SK-N-SH (cell line): ENCODE data around the gene DGKI. TPM values are rescaled to one million over a fixed set of nuclear protein-coding genes. Genes with fewer than 3 reads are reported as not detected.

Experiments used
- CTCF ChIA-PET: fragments of 300-600, 350-600 bp; formaldehyde crosslinking; extraction: SDS; loops from one replicate; lab custom pipeline; 2021; lab: Yijun Ruan, JAX
- POLR2A ChIA-PET: fragments of 350-600 bp; sonication (Branson Sonifier 250); formaldehyde crosslinking; extraction: SDS; loops from one replicate; lab custom pipeline; 2020; ENCODE audit warnings: antibody characterized with exemption, inconsistent platforms; lab: Yijun Ruan, JAX
- DNase-seq: peaks from one replicate; pipeline ENCODE4 v3.0.0; 2012
- H2AFZ ChIP-seq: fragments of 200-600 bp; sonication (generic); 2 replicates; pipeline ENCODE4 v1.8.1; 2016; ENCODE audit warnings: antibody characterized with exemption, mild to moderate bottlenecking, low read depth
- H3F3A ChIP-seq: fragments of 200-600 bp; sonication (generic); replicated peaks from 2 replicates; pipeline ENCODE3; 2016; ENCODE audit warnings: antibody characterized with exemption, mild to moderate bottlenecking; ENCODE audit not compliant: insufficient read depth
- H3K27ac ChIP-seq, 2 experiments: fragments of 200-500 bp in 1 of 2; fragments of 200-600 bp in 1 of 2; sonication (Bioruptor generic) in 1 of 2; sonication (generic), shearing (Covaris generic) in 1 of 2; 2 replicates each; pipeline versions ENCODE4 v1.5.1 to v1.6.1; 2014 to 2016; ENCODE audit warnings: low read depth in 2 of 2, inconsistent platforms in 1 of 2, low read length in 1 of 2, mild to moderate bottlenecking in 1 of 2, mixed read lengths in 1 of 2
- H3K27me3 ChIP-seq: fragments of 200-600 bp; sonication (generic), shearing (Covaris generic); 2 replicates; pipeline ENCODE4 v1.6.1; 2016; ENCODE audit warnings: mixed run types; ENCODE audit not compliant: insufficient read depth
- H3K36me3 ChIP-seq, 2 experiments: fragments of 200-500 bp in 1 of 2; fragments of 200-600 bp in 1 of 2; sonication (Bioruptor generic) in 1 of 2; sonication (generic) in 1 of 2; replicated peaks in 1 of 2; 2 replicates each; pipeline versions ENCODE3 to v1.5.1; 2014 to 2016; ENCODE audit warnings: low read length in 1 of 2, mild to moderate bottlenecking in 1 of 2; ENCODE audit not compliant: insufficient read depth in 2 of 2, control insufficient read depth in 1 of 2
- H3K4me1 ChIP-seq, 2 experiments: fragments of 200-500 bp in 1 of 2; fragments of 200-600 bp in 1 of 2; sonication (Bioruptor generic) in 1 of 2; sonication (generic), shearing (Covaris generic) in 1 of 2; 2 replicates each; pipeline versions ENCODE4 v1.5.1 to v1.6.1; 2014 to 2016; ENCODE audit warnings: low read depth in 1 of 2, low read length in 1 of 2, mixed run types in 1 of 2; ENCODE audit not compliant: insufficient read depth in 2 of 2, control insufficient read depth in 1 of 2
- H3K4me2 ChIP-seq: fragments of 200-600 bp; sonication (generic), shearing (Covaris generic); 2 replicates; pipeline ENCODE4 v1.6.1; 2017; ENCODE audit warnings: mixed run types
- H3K4me3 ChIP-seq, 2 experiments: fragments of 200-500 bp in 1 of 2; fragments of 200-600 bp in 1 of 2; sonication (Bioruptor generic) in 1 of 2; sonication (generic), shearing (Covaris generic) in 1 of 2; 2 replicates each; pipeline versions ENCODE4 v1.5.1 to v1.8.1; 2014 to 2016; ENCODE audit warnings: low read depth in 2 of 2, inconsistent platforms in 1 of 2, low read length in 1 of 2, mild to moderate bottlenecking in 1 of 2, mixed read lengths in 1 of 2, moderate library complexity in 1 of 2
- H3K79me2 ChIP-seq: fragments of 200-600 bp; sonication (generic); 2 replicates; pipeline ENCODE4 v1.8.1; 2017; ENCODE audit warnings: mild to moderate bottlenecking; ENCODE audit not compliant: insufficient read depth
- H3K9ac ChIP-seq: fragments of 200-600 bp; sonication (generic); 2 replicates; pipeline ENCODE4 v1.6.1; 2017; ENCODE audit warnings: mixed run types
- H3K9me2 ChIP-seq: fragments of 200-600 bp; sonication (generic); 2 replicates; pipeline ENCODE4 v1.6.1; 2017; ENCODE audit warnings: mixed run types
- H3K9me3 ChIP-seq: fragments of 200-600 bp; sonication (generic); 2 replicates; pipeline ENCODE4 v1.6.1; 2017; ENCODE audit warnings: mixed run types, mild to moderate bottlenecking, moderate library complexity
- H4K20me1 ChIP-seq: fragments of 200-600 bp; sonication (generic); 2 replicates; pipeline ENCODE4 v1.6.1; 2017; ENCODE audit warnings: mild to moderate bottlenecking, mixed run types; ENCODE audit not compliant: insufficient read depth
- CTCF ChIP-seq: fragments of 200-600 bp; sonication (generic); IDR thresholded peaks from 2 replicates; pipeline ENCODE4 v1.6.1; 2017; ENCODE audit warnings: antibody characterized with exemption, mild to moderate bottlenecking, moderate library complexity
- ELF1 ChIP-seq: IDR thresholded peaks from 2 replicates; pipeline ENCODE4 v1.4.0; 2012
- EP300 ChIP-seq, 2 experiments: IDR thresholded peaks; 2 replicates each; pipeline versions ENCODE4 v1.4.0 to v1.6.1; 2012; ENCODE audit warnings: borderline replicate concordance in 1 of 2, low read depth in 1 of 2, low read length in 1 of 2
- FOSL2 ChIP-seq: IDR thresholded peaks from 2 replicates; pipeline ENCODE4 v1.4.0; 2012; ENCODE audit warnings: low read depth, mild to moderate bottlenecking, moderate library complexity, borderline replicate concordance
- FOXJ3 ChIP-seq: sonication (generic); formaldehyde crosslinking; IDR thresholded peaks from 2 replicates; pipeline ENCODE4 v1.5.1; 2020; ENCODE audit warnings: mild to moderate bottlenecking, missing genetic modification reagents
- NFIC ChIP-seq: IDR thresholded peaks from 2 replicates; pipeline ENCODE4 v1.4.0; 2012; ENCODE audit warnings: borderline replicate concordance
- POLR2AphosphoS5 ChIP-seq: IDR thresholded peaks from 2 replicates; pipeline ENCODE4 v1.6.1; 2012; ENCODE audit warnings: low read depth, low read length
- RAD21 ChIP-seq: IDR thresholded peaks from 2 replicates; pipeline ENCODE4 v1.6.1; 2012; ENCODE audit warnings: mild to moderate bottlenecking, low read length
- RCOR1 ChIP-seq: fragments of 150-350 bp; IDR thresholded peaks from 2 replicates; pipeline ENCODE4 v1.6.1; 2017; ENCODE audit warnings: antibody characterized with exemption, low read length
- RFX5 ChIP-seq: IDR thresholded peaks from 2 replicates; pipeline ENCODE4 v1.6.1; 2012; ENCODE audit warnings: mild to moderate bottlenecking, improper control_type of control experiment, low read length
- RXRA ChIP-seq: IDR thresholded peaks from 2 replicates; pipeline ENCODE4 v1.4.0; 2012; ENCODE audit warnings: low read depth, mild to moderate bottlenecking, borderline replicate concordance
- SIN3A ChIP-seq: IDR thresholded peaks from 2 replicates; pipeline ENCODE4 v1.6.1; 2012; ENCODE audit warnings: low read depth, mild to moderate bottlenecking, low read length, moderate library complexity, borderline replicate concordance
- SMC3 ChIP-seq: IDR thresholded peaks from 2 replicates; pipeline ENCODE4 v1.6.1; 2012; ENCODE audit warnings: low read depth, low read length, improper control_type of control experiment
- TAF1 ChIP-seq: IDR thresholded peaks from 2 replicates; pipeline ENCODE4 v1.6.1; 2012; ENCODE audit warnings: low read depth, mild to moderate bottlenecking, low read length, moderate library complexity, borderline replicate concordance
- TCF12 ChIP-seq: IDR thresholded peaks from 2 replicates; pipeline ENCODE4 v1.4.0; 2012
- USF1 ChIP-seq: IDR thresholded peaks from 2 replicates; pipeline ENCODE4 v1.4.0; 2012; ENCODE audit warnings: low read depth, borderline replicate concordance
- WGBS: methylation state at CpG from one replicate; pipeline ENCODE4 v1.1.6; 2017; ENCODE audit warnings: low lambda C conversion rate; 5-methylcytosine and 5-hydroxymethylcytosine counted together
- polyA plus RNA-seq, 3 experiments: library from polyadenylated mRNA; depleted of rRNA; stranded (reverse); fragments of >200 nt; gene quantifications; 2 replicates each; pipeline ENCODE4 v1.2.3, GENCODE V29; 2012
- TF ChIP-seq, protein P1 (sequence below): IDR thresholded peaks from 2 replicates; pipeline ENCODE4 v1.4.0; 2012; ENCODE audit warnings: low read depth
- TF ChIP-seq, protein P2 (sequence below): fragments of 150-350 bp; IDR thresholded peaks from 2 replicates; pipeline ENCODE4 v1.6.1; 2017; ENCODE audit warnings: antibody characterized with exemption, low read length, low read depth, borderline replicate concordance
- TF ChIP-seq, protein P3 (sequence below): IDR thresholded peaks from 2 replicates; pipeline ENCODE4 v1.6.1; 2012; ENCODE audit warnings: mild to moderate bottlenecking, low read depth, low read length, moderate library complexity
- TF ChIP-seq, protein P4 (sequence below): IDR thresholded peaks from 2 replicates; pipeline ENCODE4 v1.4.0; 2012; ENCODE audit warnings: low read depth, borderline replicate concordance

Gene DGKI
- polyA plus RNA-seq, 1 of the 3 experiments (the other 2 are of a cell fraction) = 1.3 TPM

DNA sequence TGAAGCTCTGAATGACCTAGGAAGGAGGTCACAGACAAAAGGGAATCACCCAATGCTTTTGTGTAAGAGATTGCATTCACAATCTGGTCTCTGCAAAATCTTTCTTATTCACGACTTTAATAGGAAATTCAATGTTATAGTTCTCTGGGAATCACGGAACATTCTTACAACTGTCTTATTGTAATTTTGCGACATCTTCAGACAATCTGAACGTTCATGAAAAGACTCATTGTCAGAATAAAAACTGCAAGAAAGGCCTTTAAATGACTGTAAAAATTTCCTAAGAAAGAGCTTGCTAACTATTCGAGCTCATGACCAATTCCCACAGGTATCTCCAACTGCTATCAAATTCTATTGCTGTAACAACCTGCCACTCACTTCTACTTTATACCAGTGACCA is 130.7 kb downstream of the DGKI start:
- Histone ChIP-seq H3K9me3 (no peaks in the 10 kb centered on the region), H2AFZ (no peak overlapping the region)
- WGBS = 71% methylated on average over 5 of the region's 5 CpGs

More for the DNA sequence above, 130.7 kb downstream of the DGKI start:
- H3K27me3 ChIP-seq = no peaks in the 10 kb centered on the region
- H4K20me1 ChIP-seq = no peaks in the 10 kb centered on the region
- H3K4me3 ChIP-seq = no peak overlapping the region
- peaks cover 0 to 3% of the 10 kb centered on the region in 2 experiments; a peak in 1 of 4 replicates for H3K4me1 ChIP-seq
- ChIA-PET POLR2A (no interaction called here), CTCF (no interaction called here)
- peaks cover 8% of the 10 kb centered on the region for H3F3A ChIP-seq
- H3K9me2 ChIP-seq = no peaks in the 10 kb centered on the region
- no peaks in the 10 kb centered on the region for H3K36me3 ChIP-seq
- no peaks in the 10 kb centered on the region; the same call in 1 of the 2 replicates for H3K79me2 ChIP-seq
- TF ChIP-seq FOSL2 (no peak), USF1 (no peak), FOXJ3 (CRISPR knock-in tag) (no peak), RXRA (no peak), SMC3 (no peak), CTCF (no peak), RAD21 (no peak), POLR2AphosphoS5 (no peak), NFIC (no peak), RCOR1 (no peak), TAF1 (no peak), RFX5 (no peak), EP300 (IDR thresholded peaks at IDR 0.05; ENCODE audit: borderline replicate concordance in 1 of 2, low read depth in 1 of 2, low read length in 1 of 2) (no peak), SIN3A (no peak), TCF12 (no peak), ELF1 (no peak)
- TF ChIP-seq, protein P1, sequence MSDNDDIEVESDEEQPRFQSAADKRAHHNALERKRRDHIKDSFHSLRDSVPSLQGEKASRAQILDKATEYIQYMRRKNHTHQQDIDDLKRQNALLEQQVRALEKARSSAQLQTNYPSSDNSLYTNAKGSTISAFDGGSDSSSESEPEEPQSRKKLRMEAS = no peak
- TF ChIP-seq, protein P2, sequence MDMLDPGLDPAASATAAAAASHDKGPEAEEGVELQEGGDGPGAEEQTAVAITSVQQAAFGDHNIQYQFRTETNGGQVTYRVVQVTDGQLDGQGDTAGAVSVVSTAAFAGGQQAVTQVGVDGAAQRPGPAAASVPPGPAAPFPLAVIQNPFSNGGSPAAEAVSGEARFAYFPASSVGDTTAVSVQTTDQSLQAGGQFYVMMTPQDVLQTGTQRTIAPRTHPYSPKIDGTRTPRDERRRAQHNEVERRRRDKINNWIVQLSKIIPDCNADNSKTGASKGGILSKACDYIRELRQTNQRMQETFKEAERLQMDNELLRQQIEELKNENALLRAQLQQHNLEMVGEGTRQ = no peak
- TF ChIP-seq, protein P3, sequence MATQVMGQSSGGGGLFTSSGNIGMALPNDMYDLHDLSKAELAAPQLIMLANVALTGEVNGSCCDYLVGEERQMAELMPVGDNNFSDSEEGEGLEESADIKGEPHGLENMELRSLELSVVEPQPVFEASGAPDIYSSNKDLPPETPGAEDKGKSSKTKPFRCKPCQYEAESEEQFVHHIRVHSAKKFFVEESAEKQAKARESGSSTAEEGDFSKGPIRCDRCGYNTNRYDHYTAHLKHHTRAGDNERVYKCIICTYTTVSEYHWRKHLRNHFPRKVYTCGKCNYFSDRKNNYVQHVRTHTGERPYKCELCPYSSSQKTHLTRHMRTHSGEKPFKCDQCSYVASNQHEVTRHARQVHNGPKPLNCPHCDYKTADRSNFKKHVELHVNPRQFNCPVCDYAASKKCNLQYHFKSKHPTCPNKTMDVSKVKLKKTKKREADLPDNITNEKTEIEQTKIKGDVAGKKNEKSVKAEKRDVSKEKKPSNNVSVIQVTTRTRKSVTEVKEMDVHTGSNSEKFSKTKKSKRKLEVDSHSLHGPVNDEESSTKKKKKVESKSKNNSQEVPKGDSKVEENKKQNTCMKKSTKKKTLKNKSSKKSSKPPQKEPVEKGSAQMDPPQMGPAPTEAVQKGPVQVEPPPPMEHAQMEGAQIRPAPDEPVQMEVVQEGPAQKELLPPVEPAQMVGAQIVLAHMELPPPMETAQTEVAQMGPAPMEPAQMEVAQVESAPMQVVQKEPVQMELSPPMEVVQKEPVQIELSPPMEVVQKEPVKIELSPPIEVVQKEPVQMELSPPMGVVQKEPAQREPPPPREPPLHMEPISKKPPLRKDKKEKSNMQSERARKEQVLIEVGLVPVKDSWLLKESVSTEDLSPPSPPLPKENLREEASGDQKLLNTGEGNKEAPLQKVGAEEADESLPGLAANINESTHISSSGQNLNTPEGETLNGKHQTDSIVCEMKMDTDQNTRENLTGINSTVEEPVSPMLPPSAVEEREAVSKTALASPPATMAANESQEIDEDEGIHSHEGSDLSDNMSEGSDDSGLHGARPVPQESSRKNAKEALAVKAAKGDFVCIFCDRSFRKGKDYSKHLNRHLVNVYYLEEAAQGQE = no peak
- TF ChIP-seq, protein P4, sequence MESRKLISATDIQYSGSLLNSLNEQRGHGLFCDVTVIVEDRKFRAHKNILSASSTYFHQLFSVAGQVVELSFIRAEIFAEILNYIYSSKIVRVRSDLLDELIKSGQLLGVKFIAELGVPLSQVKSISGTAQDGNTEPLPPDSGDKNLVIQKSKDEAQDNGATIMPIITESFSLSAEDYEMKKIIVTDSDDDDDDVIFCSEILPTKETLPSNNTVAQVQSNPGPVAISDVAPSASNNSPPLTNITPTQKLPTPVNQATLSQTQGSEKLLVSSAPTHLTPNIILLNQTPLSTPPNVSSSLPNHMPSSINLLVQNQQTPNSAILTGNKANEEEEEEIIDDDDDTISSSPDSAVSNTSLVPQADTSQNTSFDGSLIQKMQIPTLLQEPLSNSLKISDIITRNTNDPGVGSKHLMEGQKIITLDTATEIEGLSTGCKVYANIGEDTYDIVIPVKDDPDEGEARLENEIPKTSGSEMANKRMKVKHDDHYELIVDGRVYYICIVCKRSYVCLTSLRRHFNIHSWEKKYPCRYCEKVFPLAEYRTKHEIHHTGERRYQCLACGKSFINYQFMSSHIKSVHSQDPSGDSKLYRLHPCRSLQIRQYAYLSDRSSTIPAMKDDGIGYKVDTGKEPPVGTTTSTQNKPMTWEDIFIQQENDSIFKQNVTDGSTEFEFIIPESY = no peak
- DNase-seq = no peak
- H3K4me2 ChIP-seq = no peak overlapping the region
- no peak overlapping the region for H3K27ac ChIP-seq
- no peak overlapping the region for H3K9ac ChIP-seq
